Heart left ventricle (tissue), 16 donors: ENCODE data around the gene ACTR10. TPM values are rescaled to one million over a fixed set of nuclear protein-coding genes. Genes with fewer than 3 reads are reported as not detected.
"Not testable (repeated sequence)": the region's sequence is repeated elsewhere in the genome, so short reads cannot be mapped to it uniquely, and the experiment has no call there.

ENCODE experiments used
- ATAC-seq, 4 donors: fragments of 200-7000 bp; cut with Tn5 transposase; one replicate each; pipeline ENCODE4 v1.9.1; 2020 to 2022; ENCODE audit warnings: moderate library complexity in 4 of 4, mild to moderate bottlenecking in 3 of 4, moderate number of reproducible peaks in 1 of 4
- DNase-seq, 5 donors: peaks; one replicate each; pipeline ENCODE4 v3.0.0-alpha.2; 2020
- H3K27ac ChIP-seq, 12 donors: fragments of 200-600 bp; sonication (generic) in 4 of 12; one replicate each; pipeline versions ENCODE4 v1.5.0 to v1.8.0; 2016 to 2022; ENCODE audit warnings: mild to moderate bottlenecking in 2 of 12
- H3K27me3 ChIP-seq, 9 donors: fragments of 200-600 bp; sonication (generic) in 2 of 9; one replicate each; pipeline versions ENCODE4 v1.5.1 to v1.8.0; 2016 to 2022; ENCODE audit warnings: mild to moderate bottlenecking in 3 of 9
- H3K36me3 ChIP-seq, 9 donors: fragments of 200-600 bp; sonication (generic) in 2 of 9; one replicate each; pipeline versions ENCODE4 v1.5.0 to v1.8.0; 2018 to 2022; ENCODE audit warnings: mild to moderate bottlenecking in 2 of 9
- H3K4me1 ChIP-seq, 12 donors: fragments of 200-600 bp; sonication (generic) in 4 of 12; one replicate each; pipeline versions ENCODE4 v1.5.0 to v1.8.0; 2016 to 2022; ENCODE audit warnings: mild to moderate bottlenecking in 3 of 12
- H3K4me3 ChIP-seq, 12 donors: fragments of 200-600 bp; sonication (generic) in 4 of 12; one replicate each; pipeline versions ENCODE4 v1.5.0 to v1.8.0; 2017 to 2022; ENCODE audit warnings: mild to moderate bottlenecking in 9 of 12, moderate library complexity in 4 of 12
- H3K9me3 ChIP-seq, 12 donors: fragments of 200-600 bp; sonication (generic) in 4 of 12; one replicate each; pipeline versions ENCODE4 v1.5.0 to v1.8.0; 2016 to 2022; ENCODE audit warnings: mild to moderate bottlenecking in 1 of 12
- POLR2A ChIP-seq, 2 donors: fragments of 450-650 bp; IDR thresholded peaks; one replicate each; pipeline ENCODE4 v1.6.1; 2017; ENCODE audit warnings: antibody characterized with exemption in 2 of 2, mild to moderate bottlenecking in 2 of 2, moderate library complexity in 2 of 2
- WGBS, 4 donors: extraction: QIAGEN DNeasy Blood & Tissue Kit in 2 of 4; methylation state at CpG; one replicate each; pipeline versions ENCODE4 v1.1.5 to v1.1.7; 2013 to 2018; 5-methylcytosine and 5-hydroxymethylcytosine counted together
- intact Hi-C, 10 donors: fragments of 100-400 bp; cut with DNase I; formaldehyde crosslinking; loops; one replicate each; pipeline versions ENCODE4 v1.11.1 to v1.14.2; 2022
- polyA plus RNA-seq, 2 donors: library from polyadenylated mRNA; stranded (reverse); fragments of 200-250 nt; gene quantifications; one replicate each; pipeline ENCODE4 v1.2.3, GENCODE V29; 2013
- total RNA-seq, 9 donors: library from RNA; depleted of rRNA in 2 of 9; stranded (reverse); fragments of >200 nt in 2 of 9; fragmentation: NEBNext Ultra II Directional in 3 of 9; extraction: Animal tissue kit (Norgen Biotek cat#: 25700) in 3 of 9; gene quantifications; one replicate each; pipeline versions ENCODE4 v1.1.0 to v1.2.4, GENCODE V29; 2016 to 2023
- TF ChIP-seq, protein P1 (sequence below), 12 donors: fragments of 200-600 bp; sonication (generic) in 4 of 12; IDR thresholded peaks; one replicate each; pipeline versions ENCODE4 v1.5.0 to v1.8.0; 2018 to 2022; ENCODE audit warnings: antibody characterized with exemption in 12 of 12, mild to moderate bottlenecking in 5 of 12
- donor health status: ischemic (EF 13 %, LVEDD 7.1; RV severe dilation, severe dysfunction).
- donor health status: healthy with polysubstance abuse.
- donor health status: DM: no; HTN: yes; CAD: no.
- donor health status: DM: no; HTN: no; CAD: no.
- donor health status: ischemic (EF 25% LVEDD 6.9; RV normal size, moderate dysfunction).
- donor health status: ischemic (EF 25% LVEDD 5.7; RV mildly dilated, moderate dysfunction).
- donor health status: healthy.
- donor health status: DM: yes; HTN: yes; CAD: no.
- donor health status: ischemic (EF 35%, LVEDD 5.7; RV mildly dilated, moderate dysfunction).
- donor health status: nonischemic (EF 11% LVEDD 7.7; RV severe dilation, severe dysfunction).
- donor health status: DM: yes; HTN: yes; CAD: no.
- donor health status: PGD.
- donor health status: ischemic (EF 29% LVEDD 5.4; RV normal size, mild dysfunction).
- donor health status: nonischemic (EF 23%, LVEDD 6.1; RV moderate dilation, normal function).

Gene ACTR10
- total and polyA plus RNA-seq, 11 donors: 66.3 to 86.9 (median 78.3) TPM

DNA sequence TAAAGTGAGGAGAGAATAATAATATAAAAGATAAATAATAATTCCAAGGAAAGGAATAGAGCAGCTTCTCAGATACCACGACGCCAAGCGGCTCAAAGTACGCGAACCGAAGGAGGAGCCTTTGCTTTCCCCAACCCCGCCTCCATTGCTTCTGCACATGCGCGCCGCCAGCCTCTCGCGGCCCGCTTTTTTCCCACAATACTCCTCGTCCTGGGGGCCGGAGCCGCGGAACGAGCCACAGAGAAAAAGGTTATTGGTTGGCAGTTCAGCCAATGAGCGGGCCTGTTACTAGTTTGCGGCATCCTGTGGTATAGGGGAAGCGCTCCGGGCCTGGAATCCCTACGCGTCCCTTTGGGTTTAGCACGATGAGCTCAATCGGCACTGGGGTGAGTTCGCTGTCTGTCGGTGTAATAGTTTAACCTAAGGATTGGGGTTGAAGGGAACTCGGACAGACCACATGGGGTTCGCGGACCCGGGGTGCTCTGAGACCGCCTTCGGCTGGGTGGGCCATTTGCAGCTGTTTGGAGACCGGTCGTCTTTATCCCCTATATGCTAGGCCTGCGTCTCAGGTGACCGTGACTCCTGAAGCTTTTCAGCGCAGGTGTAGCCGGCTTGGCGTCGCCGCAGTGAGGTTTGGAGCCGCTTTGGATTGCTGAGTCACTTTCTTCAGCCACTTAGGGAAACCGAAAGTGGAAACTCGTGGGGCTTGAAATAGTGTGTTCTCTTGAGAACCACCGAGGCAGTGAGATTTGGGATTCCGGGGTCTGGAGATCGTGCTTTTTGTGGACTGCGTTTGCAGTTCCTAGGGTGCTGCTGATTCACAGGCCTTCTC is 44.8 kb downstream of the ACTR10 start, which contains the start of gene PSMA3:
Gene PSMA3, plus strand, starts transcription at position 288 of the 832 bp plus-strand sequence. Its CDS starts 78 bp downstream, at position 366.
- 0 to 1% (median 0%) methylated on average over 49 to 50 of the region's 50 CpGs for WGBS, 4 donors
- Histone ChIP-seq H3K4me3 (peak within 1 kb of the TSS; percentile 66 to 96 (median 84)), H3K36me3 (peaks cover 0 to 28% (median 15%) of the 10 kb centered on the region in 9 donors), H3K4me1 (peaks cover 4 to 42% (median 30%) of the 10 kb centered on the region in 12 donors), H3K27me3 (no peaks in the 10 kb centered on the region), H3K9me3 (no peaks in the 10 kb centered on the region), H3K27ac (peak within 1 kb of the TSS; percentile 82 to 99 (median 96))
- TF ChIP-seq, protein P1, sequence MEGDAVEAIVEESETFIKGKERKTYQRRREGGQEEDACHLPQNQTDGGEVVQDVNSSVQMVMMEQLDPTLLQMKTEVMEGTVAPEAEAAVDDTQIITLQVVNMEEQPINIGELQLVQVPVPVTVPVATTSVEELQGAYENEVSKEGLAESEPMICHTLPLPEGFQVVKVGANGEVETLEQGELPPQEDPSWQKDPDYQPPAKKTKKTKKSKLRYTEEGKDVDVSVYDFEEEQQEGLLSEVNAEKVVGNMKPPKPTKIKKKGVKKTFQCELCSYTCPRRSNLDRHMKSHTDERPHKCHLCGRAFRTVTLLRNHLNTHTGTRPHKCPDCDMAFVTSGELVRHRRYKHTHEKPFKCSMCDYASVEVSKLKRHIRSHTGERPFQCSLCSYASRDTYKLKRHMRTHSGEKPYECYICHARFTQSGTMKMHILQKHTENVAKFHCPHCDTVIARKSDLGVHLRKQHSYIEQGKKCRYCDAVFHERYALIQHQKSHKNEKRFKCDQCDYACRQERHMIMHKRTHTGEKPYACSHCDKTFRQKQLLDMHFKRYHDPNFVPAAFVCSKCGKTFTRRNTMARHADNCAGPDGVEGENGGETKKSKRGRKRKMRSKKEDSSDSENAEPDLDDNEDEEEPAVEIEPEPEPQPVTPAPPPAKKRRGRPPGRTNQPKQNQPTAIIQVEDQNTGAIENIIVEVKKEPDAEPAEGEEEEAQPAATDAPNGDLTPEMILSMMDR (IDR thresholded peaks at IDR 0.05): peak in 3 of 12 donors; percentile 13 to 35 (median 30)
- peak; percentile 7 to 75 for TF ChIP-seq POLR2A (IDR thresholded peaks at IDR 0.05)
- peak; percentile 95 to 99 (median 98) for ATAC-seq
- DNase-seq: peak; percentile 98 to 99 (median 98)
- intact Hi-C loops: loop anchor here in 9 of 10 donors (1.0 to 10.0 kb wide), 7 partner anchors 42 to 54 kb away; partner anchors contain the start of genes ARID4A (in 7 of the 9) and ACTR10 (in 2 of the 9)

DNA sequence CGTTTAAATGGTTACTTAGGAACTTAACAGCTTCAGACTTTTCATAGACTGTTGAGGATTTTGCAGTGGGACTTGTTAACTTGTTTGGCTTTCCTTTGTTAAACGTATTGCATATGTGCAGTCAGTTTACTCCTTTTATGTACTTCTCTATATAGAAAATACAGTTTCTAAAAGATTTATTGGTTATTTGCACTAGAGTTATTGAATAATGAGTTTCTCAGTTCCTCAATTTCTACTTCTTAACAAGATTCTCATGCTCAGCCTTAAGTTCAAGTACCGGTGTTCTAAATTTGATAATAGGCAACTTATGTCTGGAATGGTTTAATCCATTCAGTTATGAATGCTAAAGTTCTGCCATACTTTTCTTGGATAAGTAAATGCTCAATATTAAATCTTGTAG is 45.6 kb downstream of the ACTR10 start:
- DNase-seq (no peak), ATAC-seq (no peak)
- no peak for TF ChIP-seq POLR2A (IDR thresholded peaks at IDR 0.05)
- peaks cover 4 to 45% (median 31%) of the 10 kb centered on the region in 12 donors for H3K4me1 ChIP-seq
- WGBS, 4 donors: 2 to 6% (median 3%) methylated on average over 3 of the region's 3 CpGs
- no peaks in the 10 kb centered on the region for H3K27me3 ChIP-seq
- peaks cover 0 to 36% (median 23%) of the 10 kb centered on the region in 9 donors for H3K36me3 ChIP-seq
- intact Hi-C loops: loop anchor here in 3 of 10 donors (2.0 to 10.0 kb wide), 3 partner anchors 49 to 53 kb away; partner anchors contain the start of gene ARID4A (in 2 of the 3)
- peak overlapping the region; percentile 66 to 96 (median 84) for H3K4me3 ChIP-seq
- no peaks in the 10 kb centered on the region for H3K9me3 ChIP-seq
- H3K27ac ChIP-seq: peak overlapping the region in 11 of 12 donors; percentile 91 to 99 (median 96)

DNA sequence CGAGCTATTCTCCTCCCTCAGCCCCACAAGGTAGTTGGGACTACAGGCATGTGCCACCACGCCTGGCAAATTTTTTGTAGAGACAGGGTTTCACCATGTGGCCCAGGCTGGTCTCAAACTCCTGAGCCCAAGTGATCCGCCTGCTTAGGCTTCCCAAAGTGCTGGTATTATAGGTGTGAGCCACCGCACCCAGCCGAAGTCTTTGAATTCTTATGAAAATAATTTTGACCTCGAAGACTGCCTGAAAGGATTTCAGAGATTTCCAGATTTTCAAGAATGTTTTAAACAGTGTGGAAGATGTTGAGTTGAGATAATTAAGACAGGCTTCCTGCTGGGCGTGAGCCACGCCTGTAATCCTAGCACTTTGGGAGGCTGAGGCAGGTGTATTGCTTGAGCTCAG is 49.7 kb downstream of the ACTR10 start:
- no peak for DNase-seq
- WGBS, 4 donors: 89 to 97% (median 94%) methylated on average over 8 of the region's 8 CpGs
- no peak for TF ChIP-seq POLR2A (IDR thresholded peaks at IDR 0.05)
- TF ChIP-seq, protein P1 (IDR thresholded peaks at IDR 0.05): no peak
- H3K27ac ChIP-seq: no peak overlapping the region
- H3K4me3 ChIP-seq: no peak overlapping the region
- peaks cover 4 to 40% (median 27%) of the 10 kb centered on the region in 12 donors for H3K4me1 ChIP-seq
- H3K9me3 ChIP-seq: no peaks in the 10 kb centered on the region
- intact Hi-C loops: loop anchor here in 1 of 10 donors (10.0 kb wide), 1 partner anchor 45 kb away; the partner anchor contains the start of gene ARID4A
- H3K27me3 ChIP-seq: no peaks in the 10 kb centered on the region
- H3K36me3 ChIP-seq: peaks cover 0 to 76% (median 63%) of the 10 kb centered on the region in 9 donors
- ATAC-seq: no peak

DNA sequence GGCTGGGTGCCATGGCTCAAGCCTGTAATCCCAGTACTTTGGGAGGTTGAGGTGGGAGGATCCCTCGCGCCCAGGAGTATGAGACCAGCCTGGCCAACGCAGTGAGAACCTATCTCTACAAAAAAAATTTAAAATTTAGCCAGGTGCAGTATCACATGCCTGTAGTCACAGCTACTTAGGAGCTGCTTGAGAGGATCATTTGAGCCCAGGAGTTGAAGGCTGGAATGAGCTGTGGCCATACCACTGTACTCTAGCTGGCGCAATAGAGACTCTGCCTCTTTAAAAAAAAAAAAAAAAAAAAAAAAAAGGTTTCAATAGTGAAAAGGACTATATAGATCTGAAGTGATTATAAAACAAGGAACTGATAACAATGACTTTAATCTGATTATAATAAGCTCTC is 58.2 kb downstream of the ACTR10 start:
- H3K27me3 ChIP-seq: no peaks in the 10 kb centered on the region
- H3K4me1 ChIP-seq: peaks cover 0 to 9% (median 0%) of the 10 kb centered on the region in 12 donors
- H3K27ac ChIP-seq: no peak overlapping the region
- ATAC-seq: peak in 1 of 4 donors; percentile 21
- 93 to 97% (median 96%) methylated on average over 4 of the region's 4 CpGs for WGBS, 4 donors
- intact Hi-C loops: no loop called here
- no peak for DNase-seq
- H3K9me3 ChIP-seq: no peaks in the 10 kb centered on the region
- H3K4me3 ChIP-seq: no peak overlapping the region
- TF ChIP-seq, protein P1 (IDR thresholded peaks at IDR 0.05): no peak
- no peak for TF ChIP-seq POLR2A (IDR thresholded peaks at IDR 0.05)
- H3K36me3 ChIP-seq: peaks cover 2 to 100% (median 98%) of the 10 kb centered on the region in 9 donors

DNA sequence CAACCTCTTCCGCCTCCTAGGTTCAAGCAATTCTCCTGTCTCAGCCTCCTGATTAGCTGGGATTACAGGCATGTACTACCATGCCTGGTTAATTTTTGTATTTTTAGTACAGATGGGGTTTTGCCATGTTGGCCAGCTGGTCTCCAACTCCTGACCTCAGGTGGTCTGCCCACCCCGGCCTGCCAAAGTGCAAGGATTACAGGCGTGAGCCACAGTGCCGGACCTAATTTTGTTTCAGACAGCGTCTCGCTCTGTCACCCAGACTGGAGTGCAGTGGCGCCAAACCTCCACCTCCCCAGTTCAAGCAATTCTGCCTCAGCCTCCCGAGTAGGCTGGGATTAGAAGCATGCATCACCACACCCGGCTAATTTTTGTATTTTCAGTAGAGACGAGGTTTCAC is 62.1 kb downstream of the ACTR10 start:
- H3K27ac ChIP-seq, H3K4me1 ChIP-seq, H3K9me3 ChIP-seq, H3K4me3 ChIP-seq, ATAC-seq, DNase-seq, H3K27me3 ChIP-seq, intact Hi-C loops: not testable (repeated sequence)
- H3K36me3 ChIP-seq: peaks cover 2 to 100% (median 98%) of the 10 kb centered on the region in 9 donors
- 91 to 96% (median 95%) methylated on average over 10 of the region's 10 CpGs for WGBS, 4 donors
